Forelimb muscle (tissue), 1 donor: ENCODE data around the gene SLC25A1. TPM values are rescaled to one million over a fixed set of nuclear protein-coding genes. Genes with fewer than 3 reads are reported as not detected.
A peak's percentile ranks its signal among the peaks of the same experiment; 100 is the strongest.

Source experiments
- DNase-seq: peaks from one replicate; pipeline ENCODE4 v3.0.0-alpha.2; 2013; ENCODE audit warnings: low read depth
- polyA plus RNA-seq: library from polyadenylated mRNA; unstranded; fragments of 120-200 nt; gene quantifications from one replicate; pipeline ENCODE4 v1.2.1, GENCODE V29; 2013; ENCODE audit not compliant: insufficient read length

Gene SLC25A1
- polyA plus RNA-seq, 1 donor, result 17.6 TPM

DNA sequence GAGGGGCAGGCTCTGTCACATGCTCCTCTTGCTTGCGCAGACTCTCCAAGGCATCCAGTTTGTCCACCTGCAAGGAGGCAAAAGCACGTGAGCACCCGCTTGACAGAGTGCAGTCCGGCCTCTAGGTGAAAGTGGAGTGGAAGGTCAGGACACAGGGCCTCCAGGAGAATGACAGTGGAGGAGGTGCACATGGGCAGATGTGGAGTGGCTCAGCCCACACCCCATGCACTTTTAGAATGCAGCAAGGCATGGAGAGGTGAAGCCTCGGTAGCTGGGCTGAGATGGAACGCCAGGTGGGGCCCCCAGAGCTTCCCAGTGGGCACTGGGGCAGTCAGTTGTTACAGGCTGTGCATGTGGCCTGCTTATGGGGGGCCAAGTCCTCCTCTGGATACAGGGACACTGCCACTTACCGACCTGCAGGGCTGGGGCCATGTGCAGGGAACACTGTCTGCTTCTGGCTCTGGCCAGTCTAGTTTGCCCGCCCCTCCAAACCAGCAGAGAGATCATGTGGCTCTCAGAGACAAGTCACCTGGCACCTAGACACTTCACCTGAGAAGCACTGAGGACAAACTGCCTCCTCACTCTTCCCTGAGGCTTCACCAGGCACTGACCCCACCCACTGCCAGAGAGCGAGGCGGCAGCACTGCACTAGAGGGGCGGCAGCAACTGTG lies 2.3 kb upstream of the SLC25A1 start:
- no peak for DNase-seq

DNA sequence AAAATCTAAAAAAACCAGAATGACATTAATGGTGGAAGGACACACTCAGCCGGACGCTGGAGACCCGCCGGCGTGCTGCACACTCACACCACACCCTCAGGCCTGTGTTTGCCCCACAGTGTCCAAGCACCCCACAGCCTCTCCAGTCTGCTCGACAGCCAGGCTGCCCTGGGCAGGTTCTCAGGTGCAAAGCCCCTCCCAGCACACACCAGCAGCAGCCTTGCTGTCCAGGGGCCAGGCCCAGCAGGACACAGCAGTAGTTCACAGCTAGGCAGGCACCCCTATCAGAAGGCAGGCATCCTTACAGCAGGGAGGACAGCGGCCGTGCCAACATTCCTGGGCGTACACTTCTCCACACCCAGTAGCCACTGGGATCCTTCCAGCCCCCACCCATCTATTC lies 1.7 kb upstream of the SLC25A1 start:
- no peak for DNase-seq

DNA sequence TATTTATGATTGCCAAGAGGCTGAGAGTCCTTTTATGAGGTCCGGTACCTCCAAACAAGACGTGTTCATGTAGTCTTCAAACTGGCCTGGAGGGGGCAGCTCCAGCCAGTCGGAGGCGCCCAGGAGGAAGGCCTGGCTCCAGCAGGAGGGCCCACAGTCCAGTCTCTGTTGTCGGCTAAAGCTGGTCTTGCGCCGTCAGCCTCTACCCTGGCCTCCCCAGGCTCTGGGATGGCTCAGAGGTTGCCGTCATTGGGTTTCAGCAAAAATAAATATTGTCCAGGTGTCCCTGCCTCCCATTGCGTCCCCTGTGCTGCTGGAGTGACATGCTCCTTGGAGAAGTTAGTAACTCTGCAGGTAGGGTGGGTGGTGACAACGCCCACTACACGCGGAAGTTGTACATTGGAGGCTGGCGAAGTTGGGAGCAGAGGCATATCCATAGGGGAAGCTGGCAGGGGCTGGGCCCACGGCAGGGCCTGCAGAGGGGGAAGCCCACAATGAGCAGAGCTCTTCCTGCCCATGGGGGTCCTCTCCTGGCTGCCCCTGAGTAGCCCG lies 1.0 kb upstream of the SLC25A1 start:
- peak; percentile 40 for DNase-seq

DNA sequence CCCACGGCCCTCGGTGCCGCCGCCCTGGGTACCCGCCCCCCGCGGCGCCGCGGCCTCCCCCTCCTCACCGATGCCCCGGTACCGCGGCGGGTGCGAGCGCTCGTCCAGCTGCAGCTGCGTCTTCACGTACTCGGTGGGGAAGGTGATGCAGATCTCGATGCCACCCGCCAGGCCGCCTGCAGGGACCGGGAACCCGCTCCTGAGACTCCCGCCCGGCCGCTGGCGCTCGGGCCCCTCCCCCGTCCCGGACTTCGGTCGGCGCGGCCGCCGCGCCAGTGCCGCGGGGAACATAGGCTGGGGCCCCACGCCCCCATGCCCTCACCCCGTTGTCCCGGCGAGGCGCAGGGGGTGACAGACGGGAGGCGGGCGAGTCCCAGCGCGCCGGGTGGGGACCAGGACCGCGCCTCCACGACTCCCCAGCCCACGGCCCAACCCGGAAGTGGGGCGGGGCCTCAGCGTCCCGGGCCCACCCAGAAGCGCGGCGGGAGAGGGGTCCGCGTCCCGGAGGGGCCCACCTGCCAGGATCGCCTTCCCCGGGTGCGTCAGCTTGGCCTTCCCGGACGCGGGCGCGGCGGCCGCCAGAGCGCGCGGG lies 375 bp downstream of the SLC25A1 start:
- DNase-seq, result no peak

DNA sequence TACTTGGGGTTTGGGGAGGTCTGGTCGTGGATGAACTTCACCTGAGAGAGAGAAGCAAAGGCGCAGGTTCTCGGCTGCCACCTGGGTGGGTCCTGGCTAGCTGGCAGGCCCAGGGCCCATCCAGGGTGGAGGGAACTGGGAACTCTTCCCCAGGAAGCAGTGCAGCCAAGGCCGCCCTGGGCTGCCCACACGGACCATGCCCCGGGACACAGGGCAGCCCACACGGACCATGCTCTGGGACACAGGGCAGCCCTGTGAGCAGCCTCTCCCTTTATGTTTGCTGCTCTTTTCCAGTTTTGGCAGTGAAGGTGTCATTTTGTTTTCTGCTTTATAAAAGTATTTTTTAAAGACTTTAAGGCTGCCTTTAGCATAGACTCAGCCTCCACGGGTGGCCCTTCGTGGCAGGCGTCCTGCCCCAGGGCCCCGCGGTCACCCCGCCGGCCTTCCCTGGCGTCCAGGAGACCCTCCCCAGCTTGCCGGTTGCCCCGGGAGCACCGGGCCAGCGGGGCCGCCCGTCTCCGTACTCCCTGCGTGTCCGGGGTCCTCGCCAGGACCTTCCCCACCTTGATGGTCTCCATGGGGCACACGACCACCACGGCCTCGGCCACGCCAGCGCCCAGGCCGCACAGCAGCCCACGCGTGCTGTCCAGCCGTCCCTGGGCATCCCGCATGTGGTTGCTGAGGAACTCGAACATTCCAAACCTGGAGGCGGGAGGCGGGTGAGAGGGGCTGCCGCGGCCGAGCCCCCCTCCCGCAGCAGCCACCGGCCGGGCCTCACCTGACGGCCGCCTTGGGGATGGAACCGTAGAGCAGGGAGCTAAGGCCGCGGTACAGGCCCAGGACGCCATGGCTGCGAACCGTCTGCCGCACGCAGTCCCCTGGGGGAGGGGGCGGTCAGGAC lies 1.1 kb downstream of the SLC25A1 start:
- DNase-seq, result no peak

DNA sequence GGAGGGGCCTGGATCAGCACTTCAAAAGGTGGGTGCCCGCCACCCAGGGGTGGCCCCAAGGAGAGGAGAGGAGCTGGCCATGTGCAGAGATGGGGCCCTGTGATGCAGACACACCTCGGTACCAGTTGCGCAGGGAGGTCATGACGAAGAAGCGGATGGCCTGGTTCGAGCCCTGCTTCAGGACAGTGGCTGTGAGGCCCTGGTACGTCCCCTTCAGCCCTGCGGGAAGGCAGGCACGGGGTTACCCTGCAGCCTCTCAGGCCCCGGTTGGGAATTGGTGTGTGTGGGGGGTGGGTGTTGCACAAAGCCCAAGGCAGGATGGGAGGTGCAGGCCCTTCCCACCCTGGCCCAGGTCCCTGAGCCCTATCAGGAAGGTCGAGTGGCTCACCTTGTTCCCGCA lies 1.8 kb downstream of the SLC25A1 start:
- DNase-seq, result no peak

DNA sequence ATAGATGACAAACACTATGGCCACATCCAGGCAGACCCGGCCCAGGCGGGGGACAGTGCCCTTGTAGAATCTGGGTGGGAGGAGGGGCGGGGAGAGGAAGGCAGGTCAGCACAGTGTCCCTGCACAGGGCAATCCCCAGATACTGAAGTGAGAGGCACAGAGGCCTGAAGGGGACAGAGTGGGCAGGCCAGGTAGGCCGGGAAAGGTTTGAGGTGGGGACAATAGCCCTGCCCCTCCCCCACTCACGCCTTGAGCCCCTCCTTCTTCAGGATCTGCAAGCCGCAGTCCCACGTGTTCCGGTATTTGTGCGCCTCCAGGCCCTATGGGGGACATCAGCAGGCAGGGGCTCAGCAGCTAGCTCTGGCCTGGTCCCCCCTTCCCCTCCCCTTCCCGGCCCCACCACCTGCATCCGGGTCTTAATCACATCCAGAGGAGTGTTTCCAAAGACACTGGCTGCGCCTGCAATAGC lies 2.3 kb downstream of the SLC25A1 start:
- no peak for DNase-seq

DNA sequence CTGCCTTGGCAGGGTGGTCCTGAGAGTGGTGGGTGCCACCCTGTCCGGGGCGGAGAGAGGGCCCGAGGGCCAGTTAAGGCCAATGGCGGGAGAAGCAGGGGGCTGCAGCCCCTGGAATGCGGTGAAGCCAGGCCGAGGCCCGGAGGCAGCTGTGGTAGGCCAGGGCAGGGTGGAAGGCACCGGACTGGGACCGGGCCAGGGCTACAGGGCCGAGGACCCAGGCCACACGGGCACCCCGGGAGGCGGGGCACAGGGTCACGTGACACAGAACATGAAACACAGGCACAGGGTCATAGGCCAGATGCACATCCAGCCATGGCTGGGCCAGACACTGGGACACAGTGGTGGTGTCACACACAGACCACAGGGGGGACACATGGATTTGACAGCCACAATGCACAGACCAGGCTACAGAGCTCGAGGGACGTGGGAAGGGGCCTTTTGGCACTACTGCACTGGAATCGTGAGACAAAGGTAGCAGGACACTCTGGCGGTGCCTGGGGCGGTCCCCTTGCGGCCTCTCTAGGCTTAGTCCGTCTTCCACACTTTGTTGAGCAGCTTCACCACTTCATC lies 2.8 kb downstream of the SLC25A1 start:
- no peak for DNase-seq

DNA sequence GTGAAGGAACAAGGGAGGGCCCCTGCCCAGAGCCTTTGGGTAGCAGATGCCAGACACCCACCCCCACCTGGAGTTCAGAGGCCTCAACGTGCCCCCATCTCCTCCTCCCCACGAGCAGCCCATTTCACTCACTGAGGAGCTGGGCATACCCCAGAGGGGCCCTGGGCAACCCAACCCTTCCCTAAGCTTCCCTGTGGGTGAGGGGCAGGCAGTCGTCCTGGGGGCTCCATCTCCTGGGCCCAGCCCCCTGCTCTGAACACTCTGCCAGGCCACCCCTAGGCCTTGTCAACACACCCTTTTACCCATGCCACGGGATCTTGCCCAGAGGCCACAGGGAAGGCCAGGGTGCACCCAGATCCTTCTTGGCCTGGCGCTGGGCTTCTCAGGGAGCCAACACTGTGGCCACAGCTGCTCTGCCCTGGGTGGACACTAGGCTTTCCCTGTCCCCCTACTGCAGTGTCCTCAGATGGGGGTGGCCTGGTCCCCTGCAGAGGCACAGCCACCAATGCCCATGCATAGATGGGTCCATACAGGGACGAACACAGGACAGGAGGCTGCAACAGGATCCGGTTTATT lies 3.4 kb downstream of the SLC25A1 start:
- no peak for DNase-seq

DNA sequence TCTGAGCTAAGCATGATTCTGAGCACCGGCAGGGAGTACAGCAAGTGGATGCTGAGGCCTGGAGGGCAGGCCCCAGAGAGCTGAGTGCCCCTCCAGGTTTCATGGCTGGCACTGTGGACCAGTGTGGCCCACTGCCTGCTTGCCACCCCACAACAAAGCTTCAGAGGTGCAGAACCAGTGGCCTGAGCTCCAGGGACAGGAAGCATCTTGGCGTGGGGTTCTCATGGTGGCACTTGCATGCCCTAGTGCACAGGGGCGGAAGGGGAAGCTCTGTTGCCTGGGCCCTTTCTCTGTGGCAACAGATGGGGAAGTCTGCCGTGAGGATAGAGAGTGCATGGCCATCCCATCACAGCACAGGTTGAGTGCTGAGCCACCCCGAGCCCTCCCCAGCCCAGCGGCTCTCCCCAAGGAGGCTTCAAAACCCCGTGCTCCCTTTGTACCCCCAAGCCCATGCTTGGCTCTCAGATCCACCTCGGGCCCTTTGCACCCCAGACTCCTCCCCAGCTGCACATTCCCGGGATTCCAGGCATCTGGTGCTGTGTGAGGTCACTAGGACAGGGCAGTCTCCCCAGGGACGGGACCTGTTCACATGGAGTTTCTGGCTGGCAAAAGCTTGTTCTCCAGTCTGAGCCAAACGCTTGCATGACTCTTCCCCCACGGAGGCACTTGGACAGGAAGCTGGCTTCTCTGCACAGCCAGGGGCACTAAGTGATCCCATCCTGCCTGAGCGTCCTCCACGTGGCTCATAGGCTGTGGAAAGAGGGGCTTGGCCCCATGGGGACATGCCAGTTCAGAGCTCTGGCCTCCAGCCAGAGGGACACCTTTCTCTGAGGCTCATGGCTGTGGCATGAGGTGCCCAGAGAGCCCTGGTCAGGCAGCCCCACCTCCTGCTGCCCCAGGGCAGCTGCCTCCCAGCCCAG lies 4.2 kb downstream of the SLC25A1 start:
- DNase-seq, result no peak

DNA sequence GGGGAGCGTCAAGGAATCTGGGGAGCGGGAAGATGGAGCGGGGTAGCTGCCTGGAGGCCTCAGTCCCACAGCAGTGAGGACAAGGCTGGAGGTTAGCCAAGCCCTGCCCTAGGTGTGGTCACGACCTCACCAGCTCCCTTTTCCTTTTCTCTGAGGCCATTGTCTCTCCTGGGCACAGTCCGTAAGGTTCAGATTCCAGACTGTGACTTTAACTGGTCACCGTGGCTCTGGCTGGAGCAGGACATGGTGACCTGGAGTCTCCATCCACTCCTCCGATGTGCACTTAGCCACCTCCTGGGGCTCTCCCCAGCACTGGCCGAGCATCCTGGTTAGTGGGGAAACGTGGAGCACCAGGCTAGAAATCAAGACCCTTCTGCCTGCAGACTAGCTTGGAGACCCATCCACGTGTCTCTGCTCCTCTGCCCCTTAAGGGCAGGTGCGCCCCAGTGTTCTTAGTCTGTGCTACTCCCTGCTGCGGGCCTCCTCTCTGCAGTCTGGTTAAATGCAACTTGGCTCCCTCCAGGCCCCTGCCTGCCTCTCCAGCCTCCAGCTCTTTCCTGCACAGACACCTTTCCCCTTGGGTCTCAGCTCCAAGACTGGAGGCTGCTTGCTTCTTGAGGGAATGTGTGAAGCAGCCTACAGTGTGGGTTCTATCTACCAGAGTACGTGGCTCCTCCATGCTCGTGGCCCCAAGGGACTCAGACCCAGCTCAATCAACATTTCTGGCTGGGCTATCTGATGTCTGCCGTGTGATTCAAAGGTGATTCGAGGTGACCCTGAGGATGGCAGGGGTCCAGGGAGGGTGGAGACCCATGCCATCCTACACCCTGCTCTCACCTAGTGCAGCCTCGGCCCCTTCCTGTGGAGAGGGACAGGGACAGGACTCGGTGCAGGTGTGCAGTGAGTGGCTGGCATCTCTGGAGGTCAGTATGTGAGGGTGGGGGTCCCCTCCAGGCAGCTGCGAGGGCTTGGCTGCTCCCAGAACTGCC lies 5.2 kb downstream of the SLC25A1 start:
- DNase-seq, result no peak

DNA sequence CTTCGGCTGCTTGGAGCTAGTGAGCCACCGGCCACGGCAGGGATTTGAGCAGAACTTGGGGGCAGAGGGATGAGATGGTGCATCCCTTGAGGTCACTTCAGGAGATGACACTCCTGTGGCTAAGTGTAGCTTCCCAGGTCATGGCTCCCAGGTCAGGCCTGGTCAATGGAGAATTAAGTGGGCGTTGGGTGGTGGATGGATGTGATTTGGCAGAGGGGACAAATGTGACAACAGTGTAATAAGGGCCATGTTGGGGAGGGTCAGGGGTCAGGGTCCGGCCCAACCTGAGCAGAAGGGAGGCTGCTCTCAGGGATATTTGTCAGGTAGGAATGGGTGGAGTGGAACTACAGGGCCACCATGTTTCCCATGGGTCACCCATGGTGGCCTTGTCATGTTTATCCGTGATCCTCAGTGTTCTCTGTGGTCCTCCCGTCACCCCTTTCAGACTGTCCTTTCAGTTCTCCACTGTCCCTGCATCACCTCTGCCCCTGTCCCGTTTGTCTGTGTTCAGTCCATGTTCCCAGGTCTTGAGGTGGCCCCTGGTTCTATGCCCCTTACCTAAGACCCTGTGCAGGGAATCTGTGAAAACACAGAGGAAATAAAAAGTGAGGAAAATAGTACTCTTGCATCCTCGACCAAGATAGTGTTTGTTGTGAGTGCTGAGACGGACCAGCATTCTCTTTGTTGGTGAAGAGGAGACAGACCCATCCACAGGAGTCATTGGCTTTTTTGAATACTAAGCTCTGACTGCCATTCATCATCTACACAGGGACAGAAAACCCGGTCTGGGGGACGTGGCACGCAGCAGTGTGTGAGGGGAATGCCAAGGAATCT lies 6.1 kb downstream of the SLC25A1 start:
- DNase-seq, result no peak

DNA sequence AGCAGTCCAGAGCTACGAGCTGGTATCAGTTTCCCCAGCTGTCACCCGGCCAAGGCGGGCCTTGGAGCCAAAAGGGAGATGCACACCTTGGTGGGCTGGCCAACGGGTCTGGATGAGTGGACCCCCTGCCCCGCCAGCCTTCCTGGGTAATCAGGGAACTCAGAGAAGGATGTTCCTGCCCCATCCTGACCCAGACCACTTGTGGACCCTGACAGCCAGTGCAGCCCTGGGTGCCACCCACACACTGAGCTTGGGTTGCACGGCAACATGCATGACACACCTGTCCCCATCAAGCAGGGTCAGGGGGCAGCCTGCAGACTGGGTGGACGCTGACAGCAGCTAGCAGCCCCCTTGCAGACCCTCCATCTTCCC lies 8.6 kb downstream of the SLC25A1 start:
- DNase-seq, result no peak

DNA sequence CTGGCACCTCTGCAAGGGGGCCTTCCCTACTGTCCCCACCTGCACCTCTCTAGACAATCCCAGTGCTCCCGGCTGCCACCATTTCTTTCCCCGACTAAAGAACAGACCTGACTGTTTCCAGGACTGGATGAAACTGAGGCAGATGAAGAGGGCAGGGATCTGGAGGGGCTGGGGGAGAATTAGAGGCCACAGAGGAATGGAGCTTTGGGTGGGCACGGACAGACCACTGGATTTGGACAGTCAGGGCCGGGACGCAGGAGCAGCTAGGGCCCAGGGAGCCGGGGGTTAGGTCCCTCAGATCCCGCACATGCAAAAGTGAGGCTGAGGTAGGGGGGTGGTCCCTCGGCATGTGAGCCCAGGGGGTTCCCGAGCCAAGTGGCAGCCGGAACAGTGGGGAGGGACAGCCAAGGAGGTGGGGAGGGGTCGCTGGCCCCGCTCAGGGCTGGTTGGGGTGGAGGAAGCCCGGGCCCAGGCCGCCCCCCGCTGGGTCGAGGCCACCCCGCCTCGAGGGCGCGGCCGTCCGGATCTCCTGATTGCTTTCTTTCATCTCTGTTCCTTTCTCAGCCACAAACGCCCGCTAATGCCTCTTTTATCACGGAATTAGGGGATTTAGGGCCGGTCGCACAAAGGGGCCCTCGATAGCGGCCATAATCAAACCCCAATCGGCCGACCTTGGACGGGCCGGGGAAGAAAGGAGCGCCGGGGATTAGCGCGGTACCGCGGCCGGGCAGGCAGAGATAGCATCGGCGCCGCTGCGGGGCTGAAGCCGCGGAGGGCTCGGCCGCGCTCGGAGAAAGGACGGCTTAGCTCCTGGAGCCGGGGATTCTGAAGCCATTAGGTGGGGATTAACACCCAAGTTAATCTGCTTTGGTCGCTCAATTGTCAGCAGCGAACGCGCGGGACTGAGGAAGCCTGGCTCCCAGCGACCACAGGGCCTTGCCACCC lies 9.3 kb downstream of the SLC25A1 start:
- DNase-seq, result no peak

DNA sequence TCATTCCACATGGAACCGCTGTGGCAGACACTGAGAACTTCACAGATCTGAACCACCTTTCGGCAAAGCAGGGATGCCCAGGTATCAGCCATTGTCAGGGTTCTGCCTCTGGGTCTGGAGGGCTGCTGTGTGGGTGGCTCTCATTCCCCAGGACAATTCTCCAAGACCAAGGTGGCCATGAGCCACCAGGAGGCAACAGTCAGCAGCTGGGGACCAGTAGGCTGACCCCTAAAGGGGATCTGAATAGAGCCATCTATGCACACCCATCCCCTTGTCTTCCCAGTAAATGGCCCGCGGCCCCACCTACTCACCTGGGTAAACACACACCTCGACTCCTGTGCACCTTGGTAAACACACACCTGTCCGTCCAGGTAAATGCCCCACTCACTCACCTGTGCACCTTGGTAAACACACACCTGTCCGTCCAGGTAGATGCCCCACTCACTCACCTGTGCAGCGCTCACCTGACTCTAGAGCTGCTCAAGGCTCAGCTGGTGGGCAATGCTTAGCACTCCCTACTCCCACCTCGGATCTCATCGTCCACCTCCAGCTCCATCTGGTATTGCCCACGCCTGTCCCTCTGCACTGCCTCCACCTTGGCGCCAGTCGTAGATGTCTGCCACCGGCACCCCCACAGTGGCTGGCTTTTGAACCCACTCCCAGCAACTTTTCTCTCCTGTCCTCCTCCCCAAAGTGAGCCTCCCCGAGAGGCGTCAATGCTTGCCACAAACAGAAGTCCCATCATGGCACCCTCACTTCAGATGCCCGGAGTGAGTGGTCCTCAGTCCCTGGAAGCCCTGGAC lies 10.2 kb downstream of the SLC25A1 start:
- DNase-seq, result no peak

DNA sequence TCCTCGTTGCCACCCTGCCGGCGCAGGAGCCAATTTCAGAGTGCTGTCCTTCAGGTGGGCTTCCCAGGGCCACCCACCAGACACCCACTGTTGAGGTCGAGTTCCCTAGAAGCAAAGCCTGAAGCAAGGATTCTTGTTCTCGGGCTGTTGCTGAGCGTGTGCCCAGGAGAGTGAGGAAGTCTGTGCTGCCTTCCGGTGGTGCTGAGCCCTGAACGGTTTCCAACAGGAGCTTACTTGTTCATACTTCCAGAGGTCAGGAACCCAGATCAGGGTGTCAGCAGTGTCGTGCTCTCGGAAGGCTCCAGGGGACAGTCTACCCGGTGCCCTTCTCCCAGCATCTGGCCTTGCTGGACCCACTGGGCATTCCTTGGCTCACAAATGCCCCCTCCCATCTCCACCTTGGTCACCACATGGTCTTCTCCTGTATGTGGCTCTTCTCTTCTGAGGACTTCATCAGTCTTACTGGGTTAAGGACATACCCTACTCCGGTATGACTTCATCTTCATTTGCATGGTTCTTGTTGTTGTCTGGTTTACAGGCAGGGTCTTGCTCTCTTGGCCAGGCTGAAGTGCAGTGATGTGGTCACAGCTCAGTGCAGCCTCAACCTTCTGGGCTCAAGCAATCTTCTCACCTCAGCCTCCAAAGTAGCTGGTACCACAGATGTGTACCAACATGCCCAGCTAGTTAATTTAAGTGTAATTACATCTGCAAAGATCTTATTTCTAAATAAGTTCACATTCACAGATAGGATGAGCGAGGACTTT lies 11.2 kb downstream of the SLC25A1 start:
- DNase-seq, result no peak
